ENCODE measurements around the gene AXL. TPM values are rescaled to one million over a fixed set of nuclear protein-coding genes. Genes with fewer than 3 reads are reported as not detected.

Gene AXL
- total and polyA plus RNA-seq, 2 of the 8 experiments (the other 6 are each of a cell fraction or from before 2014, with no cell fraction given), result 35.3 to 51.0 TPM

- no peak overlapping the region for H2BK120ac ChIP-seq (replicated peaks; ENCODE audit: low read depth, low read length)
- peaks cover 0 to 3% (median 1%) of the 10 kb centered on the region in 4 experiments; a peak in 2 of 7 replicates for H3K4me1 ChIP-seq (replicated peaks in 1 of 4; ENCODE audit: control insufficient read depth in 3 of 4, insufficient read depth in 4 of 4, low read length in 3 of 4)
- H2AK5ac ChIP-seq (ENCODE audit: low read depth, low read length), result no peak overlapping the region
- no peak overlapping the region for H4K5ac ChIP-seq (ENCODE audit: insufficient read length, low read depth, low read length)
- H3K56ac ChIP-seq (replicated peaks; ENCODE audit: insufficient read length, low read depth, low read length), result no peak overlapping the region
- H4K91ac ChIP-seq (replicated peaks; ENCODE audit: insufficient read length, low read length), result no peak overlapping the region
- no peak overlapping the region for H3K27ac ChIP-seq (ENCODE audit: low read depth, low read length)
- H2BK12ac ChIP-seq (ENCODE audit: low read depth, low read length), result no peak overlapping the region
- no peak overlapping the region for H2BK20ac ChIP-seq (ENCODE audit: low read length)
- FAIRE-seq (peak; percentile 71), DNase-seq (ENCODE audit: low read depth in 1 of 2, low spot score in 2 of 2) (no peak)
- ChIA-PET CTCF (ENCODE audit: partially characterized antibody) (interaction anchor here (0.6 to 5.2 kb wide), 4 partner anchors 15 to 146 kb away, joined by 3 to 15 read pairs (median 4); no protein-coding TSS in a partner anchor), POLR2A (ENCODE audit: partially characterized antibody) (interaction anchor here (1.1 to 38.6 kb wide), 6 partner anchors 9 to 37 kb away, joined by 3 to 579 read pairs (median 4); partner anchors contain the start of gene CCDC97)
- H3K36me3 ChIP-seq (ENCODE audit: control insufficient read depth in 2 of 4, insufficient read depth in 4 of 4, low read length in 3 of 4), result peaks cover 42 to 86% (median 70%) of the 10 kb centered on the region in 4 experiments
- no peak overlapping the region for H2AFZ ChIP-seq (ENCODE audit: low read length)
- H3K14ac ChIP-seq (ENCODE audit: insufficient read length), result no peak overlapping the region
- H3K79me2 ChIP-seq (ENCODE audit: control insufficient read depth in 1 of 2, insufficient read depth in 2 of 2, low read length in 2 of 2), result peaks cover 0 to 12% of the 10 kb centered on the region in 2 experiments; a peak in 1 of 4 replicates
- H3K18ac ChIP-seq (ENCODE audit: extremely low read depth, low read length), result no peak overlapping the region; the same call in 1 of the 2 replicates
- no peaks in the 10 kb centered on the region for H3K23me2 ChIP-seq (ENCODE audit: low read depth, low read length)
- H3K4me2 ChIP-seq (ENCODE audit: insufficient read depth in 1 of 2, low read depth in 2 of 2, low read length in 2 of 2), result peak overlapping the region; percentile 0 to 34; a peak in 1 of 4 replicates
- H3K4me3 ChIP-seq (ENCODE audit: extremely low read depth in 1 of 4, insufficient read depth in 2 of 4, low read depth in 3 of 4, low read length in 4 of 4), result peak overlapping the region in 1 of 4 experiments; percentile 24; a peak in 1 of 8 replicates
- H4K20me1 ChIP-seq (replicated peaks in 1 of 2; ENCODE audit: control insufficient read depth in 1 of 2, insufficient read depth in 2 of 2, low read length in 2 of 2), result peaks cover 0 to 5% of the 10 kb centered on the region in 2 experiments
- no peak overlapping the region for H2BK5ac ChIP-seq (ENCODE audit: low read depth, low read length)
- TF ChIP-seq PHF8 (conservative IDR thresholded peaks at IDR 0.05; ENCODE audit: low read depth, low read length) (no peak), ZNF274 (IDR thresholded peaks at IDR 0.05; ENCODE audit: borderline replicate concordance, extremely low read depth, low read length) (no peak)
- H3K4ac ChIP-seq (replicated peaks; ENCODE audit: insufficient read length, low read depth, low read length), result no peak overlapping the region
- no peak overlapping the region for H4K8ac ChIP-seq (ENCODE audit: extremely low read depth, insufficient read depth, low read length)
- no peak overlapping the region for H3K23ac ChIP-seq (ENCODE audit: insufficient read length)
- no peaks in the 10 kb centered on the region for H3K27me3 ChIP-seq (replicated peaks in 1 of 4; ENCODE audit: control insufficient read depth in 3 of 4, extremely low read depth in 1 of 4, insufficient read depth in 3 of 4, low read length in 3 of 4)
- no peak overlapping the region for H3K9ac ChIP-seq (replicated peaks in 1 of 4; ENCODE audit: extremely low read depth in 1 of 4, low read depth in 3 of 4, low read length in 3 of 4)
- WGBS, 2 experiments (ENCODE audit: extremely low coverage in 1 of 2, insufficient coverage in 1 of 2, insufficient read length in 1 of 2, insufficient replicate concordance in 2 of 2, low coverage in 1 of 2, low lambda C conversion rate in 2 of 2, missing lambda C conversion rate in 1 of 2), result 81% methylated on average over 3 of the region's 3 CpGs; no CpG with 5 or more reads in 1 of the 2 experiments
- H2BK15ac ChIP-seq (ENCODE audit: low read length), result no peak overlapping the region
- H3K79me1 ChIP-seq (ENCODE audit: low read depth, low read length), result peaks cover 3% of the 10 kb centered on the region; the same call in 1 of the 2 replicates
- no peaks in the 10 kb centered on the region for H3K9me3 ChIP-seq (ENCODE audit: insufficient read depth in 2 of 2, low read depth in 1 of 2, low read length in 1 of 2)
Measured at GRCh38 chr19:41288673-41289530, 69.9 kb downstream of the AXL start.

Data from H1 (cell line).